GM12801 (cell line): Measurements from ENCODE around the gene XKR7.

Experiments used
- TF ChIP-seq, protein P1 (sequence below): IDR thresholded peaks from one replicate; pipeline ENCODE4 v1.5.1; 2011; ENCODE audit warnings: control low read depth; ENCODE audit not compliant: insufficient read length; ENCODE audit errors: extremely low read depth

Gene XKR7

DNA sequence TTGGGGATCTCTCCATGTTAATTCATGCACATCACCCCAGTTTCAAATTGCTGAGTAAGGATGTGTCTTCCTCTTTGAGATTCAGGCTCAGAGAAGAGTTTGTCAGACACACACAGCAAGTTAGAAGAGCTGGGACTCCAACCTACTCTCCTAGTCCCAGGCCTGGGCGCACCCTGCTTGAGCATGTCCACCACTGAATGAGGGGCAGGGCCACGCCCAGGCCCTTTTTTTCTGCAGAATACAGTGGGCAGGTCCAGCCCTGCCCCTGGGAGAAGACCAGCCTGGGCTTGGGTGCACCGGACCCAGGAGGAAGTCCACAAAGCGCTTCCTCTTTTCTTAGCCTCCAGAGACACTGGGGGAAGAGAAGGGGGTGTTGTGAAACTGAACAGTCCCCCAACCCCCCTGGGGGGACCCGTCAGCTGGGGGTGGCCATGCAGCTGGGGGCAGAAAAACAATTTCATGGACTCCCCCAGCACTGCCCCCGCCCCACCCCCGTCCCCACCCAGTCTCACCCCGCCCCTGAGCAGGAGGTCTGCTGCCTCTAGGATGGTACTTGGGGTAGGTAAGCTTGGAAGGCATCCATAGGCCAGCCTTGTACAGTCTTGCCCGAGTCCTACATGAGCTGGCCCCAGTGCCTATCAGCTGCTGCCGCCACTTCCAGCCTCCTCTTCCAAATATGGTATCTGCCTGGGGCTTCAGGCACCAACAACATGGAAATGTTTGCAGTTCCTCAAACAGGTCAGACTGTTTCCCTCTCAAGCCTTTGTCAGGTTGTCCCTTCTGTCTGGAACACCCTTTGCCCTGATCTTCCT is 72.4 kb downstream of the XKR7 start:
- TF ChIP-seq, protein P1, sequence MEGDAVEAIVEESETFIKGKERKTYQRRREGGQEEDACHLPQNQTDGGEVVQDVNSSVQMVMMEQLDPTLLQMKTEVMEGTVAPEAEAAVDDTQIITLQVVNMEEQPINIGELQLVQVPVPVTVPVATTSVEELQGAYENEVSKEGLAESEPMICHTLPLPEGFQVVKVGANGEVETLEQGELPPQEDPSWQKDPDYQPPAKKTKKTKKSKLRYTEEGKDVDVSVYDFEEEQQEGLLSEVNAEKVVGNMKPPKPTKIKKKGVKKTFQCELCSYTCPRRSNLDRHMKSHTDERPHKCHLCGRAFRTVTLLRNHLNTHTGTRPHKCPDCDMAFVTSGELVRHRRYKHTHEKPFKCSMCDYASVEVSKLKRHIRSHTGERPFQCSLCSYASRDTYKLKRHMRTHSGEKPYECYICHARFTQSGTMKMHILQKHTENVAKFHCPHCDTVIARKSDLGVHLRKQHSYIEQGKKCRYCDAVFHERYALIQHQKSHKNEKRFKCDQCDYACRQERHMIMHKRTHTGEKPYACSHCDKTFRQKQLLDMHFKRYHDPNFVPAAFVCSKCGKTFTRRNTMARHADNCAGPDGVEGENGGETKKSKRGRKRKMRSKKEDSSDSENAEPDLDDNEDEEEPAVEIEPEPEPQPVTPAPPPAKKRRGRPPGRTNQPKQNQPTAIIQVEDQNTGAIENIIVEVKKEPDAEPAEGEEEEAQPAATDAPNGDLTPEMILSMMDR: no peak

DNA sequence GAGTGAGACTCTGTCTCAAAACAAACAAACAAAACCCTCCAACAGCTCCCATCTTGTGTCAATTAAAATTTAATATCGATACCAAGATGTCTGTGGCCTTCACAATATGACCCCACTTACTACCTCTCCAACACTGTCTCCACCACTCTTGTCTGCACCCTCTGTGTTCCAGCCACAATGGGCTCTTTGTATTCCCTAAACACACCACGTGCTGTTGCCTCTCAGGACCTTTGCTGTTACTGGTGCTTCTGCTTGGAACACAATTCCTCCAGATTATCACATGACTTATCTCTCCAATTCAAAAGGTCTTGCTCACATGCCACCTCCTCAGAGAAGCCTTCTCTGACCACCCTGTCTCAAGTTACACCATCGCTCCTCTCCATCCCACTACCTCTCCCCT is 78.0 kb downstream of the XKR7 start:
- TF ChIP-seq, protein P1: no peak

DNA sequence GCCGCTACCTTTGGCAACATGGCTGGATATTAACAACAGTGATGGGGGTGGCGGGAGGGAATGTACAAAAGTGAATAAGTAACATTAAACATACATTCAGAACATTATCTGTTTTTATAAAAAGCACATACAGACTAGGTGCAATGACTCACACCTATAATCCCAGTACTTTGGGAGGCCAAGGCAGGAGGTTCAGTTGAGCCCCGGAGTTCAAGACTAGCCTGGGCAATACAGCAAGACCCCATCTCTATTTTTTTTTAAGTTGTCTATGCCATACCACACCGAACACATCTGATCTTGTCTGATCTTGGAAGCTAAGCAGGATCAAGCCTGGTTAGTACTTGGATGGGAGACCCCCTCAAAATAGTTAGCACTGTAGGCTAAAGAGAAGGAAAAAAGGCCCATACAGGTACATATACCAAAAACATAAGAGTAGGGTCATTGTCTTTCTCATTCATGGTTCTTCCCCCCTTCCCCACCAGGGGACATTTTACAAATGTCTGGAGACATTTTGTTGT is 82.4 kb downstream of the XKR7 start:
- TF ChIP-seq, protein P1: no peak

DNA sequence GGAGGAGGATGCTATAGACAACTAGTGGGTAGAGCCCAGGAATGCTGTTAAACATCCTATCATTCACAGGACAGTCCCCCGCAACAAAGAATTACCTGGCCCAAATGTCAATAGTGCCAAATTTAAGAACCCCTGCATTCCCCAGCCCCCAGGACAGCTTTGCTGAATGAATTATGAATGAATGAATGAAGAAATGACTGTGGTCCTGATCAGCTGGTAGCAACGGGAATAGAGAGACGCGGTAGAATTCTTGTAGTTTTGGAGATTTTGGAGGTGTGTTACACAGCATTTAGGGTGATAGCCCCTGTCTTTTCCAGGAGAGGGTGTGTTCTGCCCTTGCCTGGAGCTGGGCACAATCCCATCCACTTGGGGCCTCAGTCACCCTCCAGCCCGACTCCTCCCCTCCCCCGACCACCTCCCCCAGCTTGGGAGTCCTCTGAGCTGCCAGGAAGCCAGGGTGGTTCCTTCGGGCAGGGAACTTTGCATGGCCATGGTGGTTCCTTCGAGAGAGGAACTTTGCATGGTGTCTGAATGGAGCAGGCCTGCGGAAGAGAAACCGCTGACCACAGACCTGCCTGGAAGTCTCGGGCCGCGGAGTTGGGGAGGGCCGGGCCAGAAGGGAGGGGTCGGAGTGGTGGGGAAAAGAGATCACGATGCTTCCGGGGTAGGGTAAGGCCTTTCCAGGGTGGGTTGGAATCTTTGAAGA is 83.1 kb downstream of the XKR7 start:
- TF ChIP-seq, protein P1: no peak

DNA sequence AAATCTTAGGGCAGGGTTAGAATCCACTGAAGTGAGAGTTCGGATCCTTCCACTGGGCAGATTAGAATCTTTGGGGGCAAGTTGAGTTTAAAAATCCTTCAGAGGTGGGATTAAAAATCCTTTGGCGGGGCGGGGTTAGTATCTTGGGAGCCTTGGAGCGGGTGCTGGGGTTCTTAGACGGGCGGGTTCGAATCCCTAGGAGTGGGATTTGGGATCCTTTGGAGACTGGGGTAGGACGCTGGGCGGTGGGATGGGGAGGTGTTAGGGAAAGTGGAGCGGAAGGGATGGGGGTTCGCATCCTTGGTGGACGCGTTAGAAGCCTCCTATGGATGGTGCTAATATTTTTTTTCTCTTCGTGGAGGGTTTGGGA is 83.8 kb downstream of the XKR7 start:
- TF ChIP-seq, protein P1: no peak

DNA sequence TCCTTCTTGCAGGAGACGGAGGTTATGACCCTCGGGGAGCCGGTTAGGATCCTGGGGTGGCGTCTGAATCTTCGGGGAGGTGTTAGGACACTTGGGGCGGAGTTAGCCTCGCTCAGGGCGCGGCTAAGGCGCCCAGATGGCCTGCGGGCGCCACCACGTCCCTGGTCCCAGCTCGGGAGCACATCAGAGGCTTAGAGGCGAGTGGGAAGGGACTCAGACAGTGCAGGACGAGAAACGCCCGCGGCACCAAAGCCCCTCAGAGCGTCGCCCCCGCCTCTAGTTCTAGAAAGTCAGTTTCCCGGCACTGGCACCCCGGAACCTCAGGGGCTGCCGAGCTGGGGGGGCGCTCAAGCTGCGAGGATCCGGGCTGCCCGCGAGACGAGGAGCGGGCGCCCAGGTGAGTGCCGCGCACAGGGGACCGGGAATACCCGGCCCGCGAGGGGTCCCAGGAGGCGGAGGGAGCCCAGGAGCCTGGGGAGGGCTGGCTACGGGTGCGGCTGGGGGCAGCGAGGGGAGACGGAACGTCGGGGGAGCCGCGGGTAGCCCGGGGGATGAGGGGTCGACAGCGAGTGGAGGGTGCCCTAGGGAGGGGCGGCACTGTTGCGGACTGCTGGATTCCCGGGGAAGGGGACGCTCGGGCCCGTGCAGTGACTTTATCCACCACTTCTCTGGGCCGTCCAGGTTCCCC is 84.3 kb downstream of the XKR7 start, which contains the start of gene HCK:
HCK (plus strand) TSS at position 153 of the 688 bp plus-strand sequence.
- TF ChIP-seq, protein P1: no peak

DNA sequence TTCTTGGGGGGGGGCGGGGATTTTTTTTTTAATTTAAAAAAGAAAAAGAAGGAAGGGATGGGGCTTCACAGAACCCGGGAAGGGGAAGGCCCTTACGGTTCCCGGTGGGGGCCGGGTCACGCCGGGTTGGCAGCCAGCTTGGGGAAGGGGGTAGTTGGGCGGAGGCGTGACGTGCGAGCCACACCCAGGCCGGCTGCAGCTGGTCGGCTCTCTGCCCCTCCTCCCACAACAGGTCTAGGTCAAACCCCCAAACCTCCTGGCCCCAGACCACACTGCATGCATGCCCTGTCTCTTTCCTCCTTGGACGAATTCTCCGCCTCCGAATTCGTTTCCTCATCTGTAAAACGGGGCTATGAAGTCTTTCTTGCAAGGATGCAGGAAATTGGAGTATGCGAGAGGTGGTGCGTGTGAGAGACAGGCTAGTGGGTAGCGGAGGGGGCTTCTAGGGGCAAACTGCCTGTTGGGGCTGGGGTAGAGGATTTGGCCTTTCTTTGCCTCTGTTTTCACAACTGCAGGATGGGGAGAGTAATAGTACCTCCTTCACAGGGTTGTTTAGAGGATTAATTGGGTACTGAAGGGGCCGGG is 84.9 kb downstream of the XKR7 start:
- TF ChIP-seq, protein P1: no peak
